Thyroid gland (tissue), 4 donors: ENCODE data around the gene IER2.

Experiments
- CTCF ChIP-seq, 6 experiments: fragments of 200-600 bp in 3 of 6; fragments of 450-650 bp in 3 of 6; sonication (generic) in 3 of 6; IDR thresholded peaks; one replicate each; pipeline ENCODE4 v1.5.1; 2016 to 2019; ENCODE audit warnings: antibody characterized with exemption in 6 of 6, mild to moderate bottlenecking in 2 of 6, inconsistent platforms in 1 of 6, moderate library complexity in 1 of 6
- POLR2A ChIP-seq, 2 donors: fragments of 450-650 bp; IDR thresholded peaks; one replicate each; pipeline ENCODE4 v1.6.1; 2017; ENCODE audit warnings: antibody characterized with exemption in 2 of 2, mild to moderate bottlenecking in 2 of 2, moderate library complexity in 1 of 2

- no peak for TF ChIP-seq CTCF (IDR thresholded peaks at IDR 0.05)
- TF ChIP-seq POLR2A (IDR thresholded peaks at IDR 0.05), result no peak
Measured at GRCh38 chr19:13138171-13138915, 11.9 kb upstream of the IER2 start.
